Trophoblast cell (in vitro differentiated cells and primary cell): ENCODE results near the gene MED12L.

Experiments
- DNase-seq, 2 donors: peaks; one replicate each; pipeline ENCODE4 v3.0.0-alpha.2; 2016
- H2AFZ ChIP-seq: 2 replicates; pipeline ENCODE4 v1.6.1; 2013; ENCODE audit warnings: low read length, moderate library complexity, mild to moderate bottlenecking; ENCODE audit not compliant: insufficient read depth, poor library complexity
- H2AK5ac ChIP-seq: 2 replicates; pipeline ENCODE4 v1.6.1; 2013; ENCODE audit warnings: mild to moderate bottlenecking, low read length
- H2BK120ac ChIP-seq: 2 replicates; pipeline ENCODE4 v1.6.1; 2013; ENCODE audit warnings: low read length, mild to moderate bottlenecking, moderate library complexity; ENCODE audit not compliant: insufficient read depth, poor library complexity
- H2BK12ac ChIP-seq: 2 replicates; pipeline ENCODE4 v1.6.1; 2013; ENCODE audit warnings: mild to moderate bottlenecking, low read length, moderate library complexity
- H2BK5ac ChIP-seq: 2 replicates; pipeline ENCODE4 v1.6.1; 2013; ENCODE audit warnings: low read length, low read depth, moderate library complexity, mild to moderate bottlenecking; ENCODE audit not compliant: poor library complexity
- H3K14ac ChIP-seq: 2 replicates; pipeline ENCODE4 v1.6.1; 2013; ENCODE audit warnings: mild to moderate bottlenecking, low read length
- H3K18ac ChIP-seq: 2 replicates; pipeline ENCODE4 v1.6.1; 2013; ENCODE audit warnings: mild to moderate bottlenecking, low read length
- H3K23ac ChIP-seq: 2 replicates; pipeline ENCODE4 v1.6.1; 2013; ENCODE audit warnings: low read length
- H3K27ac ChIP-seq: 2 replicates; pipeline ENCODE4 v1.5.1; 2013; ENCODE audit warnings: low read depth, mild to moderate bottlenecking, inconsistent platforms, low read length, moderate library complexity
- H3K27me3 ChIP-seq: 2 replicates; pipeline ENCODE4 v1.6.1; 2013; ENCODE audit warnings: inconsistent platforms, mild to moderate bottlenecking, low read length, moderate library complexity; ENCODE audit not compliant: insufficient read depth
- H3K36me3 ChIP-seq, 2 experiments: 1 replicate in 1 of 2; 2 replicates in 1 of 2; pipeline ENCODE4 v1.6.1; 2013; ENCODE audit warnings: low read length in 2 of 2, mild to moderate bottlenecking in 2 of 2, moderate library complexity in 1 of 2; ENCODE audit not compliant: insufficient read depth in 2 of 2, control insufficient read depth in 1 of 2
- H3K4ac ChIP-seq: 2 replicates; pipeline ENCODE4 v1.6.1; 2013; ENCODE audit warnings: low read depth, mild to moderate bottlenecking, low read length, moderate library complexity
- H3K4me1 ChIP-seq, 2 experiments: 1 replicate in 1 of 2; 2 replicates in 1 of 2; pipeline ENCODE4 v1.6.1; 2013; ENCODE audit warnings: low read length in 2 of 2, mild to moderate bottlenecking in 2 of 2, moderate library complexity in 1 of 2; ENCODE audit not compliant: insufficient read depth in 2 of 2, control insufficient read depth in 1 of 2
- H3K4me2 ChIP-seq: 2 replicates; pipeline ENCODE4 v1.6.1; 2013; ENCODE audit warnings: inconsistent platforms, mild to moderate bottlenecking, low read length, moderate library complexity
- H3K4me3 ChIP-seq: 2 replicates; pipeline ENCODE4 v1.5.1; 2013; ENCODE audit warnings: mild to moderate bottlenecking, low read depth, low read length, inconsistent platforms
- H3K79me1 ChIP-seq: one replicate; pipeline ENCODE4 v1.6.1; 2013; ENCODE audit warnings: low read length
- H3K79me2 ChIP-seq: 2 replicates; pipeline ENCODE4 v1.6.1; 2013; ENCODE audit warnings: low read length, mild to moderate bottlenecking; ENCODE audit not compliant: control insufficient read depth, insufficient read depth, poor library complexity
- H3K9ac ChIP-seq: 2 replicates; pipeline ENCODE4 v1.6.1; 2013; ENCODE audit warnings: mild to moderate bottlenecking, low read length
- H3K9me3 ChIP-seq: 2 replicates; pipeline ENCODE4 v1.6.1; 2013; ENCODE audit warnings: low read depth, mild to moderate bottlenecking, control low read depth, inconsistent platforms, low read length; ENCODE audit not compliant: insufficient read depth
- H4K12ac ChIP-seq: 2 replicates; pipeline ENCODE4 v1.6.1; 2013; ENCODE audit warnings: low read depth, mild to moderate bottlenecking, low read length, moderate library complexity
- H4K8ac ChIP-seq: 2 replicates; pipeline ENCODE4 v1.6.1; 2013; ENCODE audit warnings: low read depth, mild to moderate bottlenecking, low read length, moderate library complexity
- H4K91ac ChIP-seq: one replicate; pipeline ENCODE4 v1.6.1; 2013; ENCODE audit warnings: low read depth, mild to moderate bottlenecking, low read length, moderate library complexity
- WGBS: extraction: QIAGEN DNeasy Blood & Tissue Kit; methylation state at CpG from one replicate; pipeline ENCODE4 v1.1.7; 2013; ENCODE audit warnings: missing lambda C conversion rate; ENCODE audit not compliant: insufficient read length, insufficient coverage; ENCODE audit errors: extremely low coverage; 5-methylcytosine and 5-hydroxymethylcytosine counted together

The MED12L gene

GRCh38 chr3:151267066-151267465 lies 181.6 kb downstream of the MED12L start:
- Histone ChIP-seq H3K4ac (no peak overlapping the region), H3K9ac (no peak overlapping the region), H2AK5ac (no peak overlapping the region), H4K12ac (no peak overlapping the region), H2BK12ac (no peak overlapping the region), H3K79me1 (no peaks in the 10 kb centered on the region), H2AFZ (no peak overlapping the region), H3K36me3 (peaks cover 5 to 8% of the 10 kb centered on the region in 2 experiments), H3K4me3 (no peak overlapping the region), H3K27me3 (no peaks in the 10 kb centered on the region), H2BK5ac (no peak overlapping the region), H3K14ac (no peak overlapping the region), H3K4me2 (no peak overlapping the region), H2BK120ac (no peak overlapping the region), H3K79me2 (no peaks in the 10 kb centered on the region), H3K18ac (no peak overlapping the region), H3K27ac (no peak overlapping the region), H3K23ac (no peak overlapping the region), H3K4me1 (no peaks in the 10 kb centered on the region), H4K8ac (no peak overlapping the region), H4K91ac (no peak overlapping the region), H3K9me3 (no peaks in the 10 kb centered on the region)
- no CpG with 5 or more reads among the region's 1 CpG for WGBS
- no peak for DNase-seq

DNA sequence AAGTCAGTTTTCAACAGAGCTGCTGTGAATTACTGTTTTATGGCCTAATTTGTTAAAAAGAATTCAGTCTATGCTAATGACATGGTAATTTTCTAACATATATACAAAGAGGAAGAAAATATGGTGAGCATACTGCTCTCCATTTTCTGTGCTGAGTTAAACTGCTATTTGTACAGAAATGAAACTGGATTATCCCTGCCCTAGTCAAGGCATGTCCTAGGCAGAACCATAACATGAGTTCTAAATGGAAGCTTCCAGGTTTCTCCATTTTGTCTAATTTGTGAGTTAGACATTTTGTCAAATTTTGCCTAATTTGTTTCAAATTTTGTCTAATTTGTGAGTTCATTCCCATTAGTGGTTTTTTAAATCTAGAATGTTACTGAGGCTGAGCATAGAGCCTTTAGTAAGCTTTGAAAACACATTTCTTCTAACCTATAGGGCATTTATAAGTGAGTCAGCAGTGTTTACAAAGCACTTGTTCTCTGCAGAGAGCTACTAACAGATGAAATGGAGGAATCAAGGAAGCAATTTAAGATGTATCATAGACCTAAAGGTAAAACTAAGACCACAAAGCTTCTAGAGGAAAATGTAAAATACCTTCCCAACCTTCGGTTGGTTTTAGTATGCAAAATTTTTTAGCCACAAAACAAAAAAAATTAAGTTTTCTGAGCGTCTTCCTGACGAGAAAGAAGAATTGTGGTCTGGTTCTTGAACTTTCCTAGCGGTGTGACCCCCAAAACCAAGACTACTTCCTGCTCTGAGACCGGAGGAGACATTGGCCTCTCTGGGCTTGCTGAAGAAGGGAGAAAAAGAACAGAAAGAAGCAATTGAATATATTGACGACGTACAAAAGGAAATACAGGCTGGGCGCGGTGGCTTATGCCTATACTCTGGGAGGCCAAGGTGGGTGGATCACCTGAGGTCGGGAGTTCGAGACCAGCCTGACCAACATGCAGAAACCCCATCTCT lies 183.1 kb downstream of the MED12L start:
- Histone ChIP-seq H3K27me3 (no peaks in the 10 kb centered on the region), H3K9me3 (no peaks in the 10 kb centered on the region), H3K79me1 (no peaks in the 10 kb centered on the region), H2BK5ac (no peak overlapping the region), H3K4me1 (no peaks in the 10 kb centered on the region), H3K14ac (no peak overlapping the region), H2BK12ac (no peak overlapping the region), H4K91ac (no peak overlapping the region), H3K4me3 (no peak overlapping the region), H2BK120ac (no peak overlapping the region), H3K36me3 (peaks cover 3% of the 10 kb centered on the region in 2 experiments), H4K8ac (no peak overlapping the region), H2AK5ac (no peak overlapping the region), H3K9ac (no peak overlapping the region), H3K4me2 (no peak overlapping the region), H2AFZ (no peak overlapping the region), H4K12ac (no peak overlapping the region), H3K27ac (no peak overlapping the region), H3K23ac (no peak overlapping the region), H3K79me2 (no peaks in the 10 kb centered on the region), H3K18ac (no peak overlapping the region), H3K4ac (no peak overlapping the region)
- DNase-seq: no peak
- no CpG with 5 or more reads among the region's 11 CpGs for WGBS

DNA sequence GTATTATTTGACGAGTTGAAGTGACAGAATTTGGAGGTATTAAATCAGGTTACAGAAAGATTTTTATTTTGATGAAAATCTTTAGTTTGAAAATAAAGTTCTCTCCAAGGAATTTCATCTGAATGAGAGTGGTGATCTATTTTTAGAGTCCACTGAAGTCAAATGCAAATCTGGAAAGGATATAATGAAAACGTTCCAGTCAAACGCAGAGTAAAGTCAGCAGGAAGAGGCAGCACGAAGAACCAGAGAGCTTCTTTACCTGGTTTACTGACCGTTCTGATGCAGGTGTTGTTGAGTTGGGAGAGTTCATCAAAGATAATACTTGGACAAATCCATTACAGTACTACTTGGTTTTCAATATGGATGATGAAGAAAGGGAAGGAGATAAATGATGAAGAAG lies 184.2 kb downstream of the MED12L start:
- Histone ChIP-seq H3K27ac (no peak overlapping the region), H3K18ac (no peak overlapping the region), H4K8ac (no peak overlapping the region), H2BK5ac (no peak overlapping the region), H4K91ac (no peak overlapping the region), H3K79me1 (no peaks in the 10 kb centered on the region), H3K23ac (no peak overlapping the region), H3K4me3 (no peak overlapping the region), H2AFZ (no peak overlapping the region), H3K9ac (no peak overlapping the region), H3K27me3 (no peaks in the 10 kb centered on the region), H3K14ac (no peak overlapping the region), H3K79me2 (no peaks in the 10 kb centered on the region), H3K9me3 (no peaks in the 10 kb centered on the region), H3K4ac (no peak overlapping the region), H2BK12ac (no peak overlapping the region), H3K4me1 (no peaks in the 10 kb centered on the region), H4K12ac (no peak overlapping the region), H3K36me3 (peaks cover 1% of the 10 kb centered on the region in 2 experiments), H2BK120ac (no peak overlapping the region), H2AK5ac (no peak overlapping the region), H3K4me2 (no peak overlapping the region)
- DNase-seq: no peak
- no CpG with 5 or more reads among the region's 5 CpGs for WGBS

- Histone ChIP-seq H4K91ac (no peak overlapping the region), H3K14ac (no peak overlapping the region), H3K79me2 (no peaks in the 10 kb centered on the region), H3K9me3 (no peaks in the 10 kb centered on the region), H2BK120ac (no peak overlapping the region), H3K27me3 (no peaks in the 10 kb centered on the region), H3K79me1 (no peaks in the 10 kb centered on the region), H3K9ac (no peak overlapping the region), H3K23ac (no peak overlapping the region), H3K36me3 (peaks cover 0 to 3% of the 10 kb centered on the region in 2 experiments), H2BK12ac (no peak overlapping the region), H3K4me3 (no peak overlapping the region), H4K8ac (no peak overlapping the region), H3K4me1 (no peaks in the 10 kb centered on the region), H3K4ac (no peak overlapping the region), H4K12ac (no peak overlapping the region), H3K27ac (no peak overlapping the region), H2AK5ac (no peak overlapping the region), H2AFZ (no peak overlapping the region), H3K18ac (no peak overlapping the region), H3K4me2 (no peak overlapping the region), H2BK5ac (no peak overlapping the region)
- no peak for DNase-seq
- no CpG with 5 or more reads among the region's 5 CpGs for WGBS
Measured at GRCh38 chr3:151275091-151275490, 189.6 kb downstream of the MED12L start.
